Natural killer cell (primary cell): Measurements from ENCODE around the gene SOX9. TPM values are rescaled to one million over a fixed set of nuclear protein-coding genes. Genes with fewer than 3 reads are reported as not detected.

Source experiments
- ATAC-seq, 3 donors: fragments of 150-1000 bp in 2 of 3; fragments of 200-7000 bp in 1 of 3; cut with Tn5 transposase; 1 replicate in 1 of 3; 2 replicates in 2 of 3; pipeline ENCODE4 v1.10.0; 2021; ENCODE audit warnings: mild to moderate bottlenecking in 2 of 3, moderate library complexity in 2 of 3
- DNase-seq, 2 donors: peaks; one replicate each; pipeline versions ENCODE4 v3.0.0 to v3.0.0-alpha.2; 2013 to 2021; ENCODE audit warnings: mixed read lengths in 1 of 2
- H3K27ac ChIP-seq: one replicate; pipeline ENCODE4 v1.5.1; 2013; ENCODE audit warnings: mild to moderate bottlenecking, low read length
- H3K27me3 ChIP-seq: one replicate; pipeline ENCODE4 v1.6.1; 2013; ENCODE audit warnings: low read length; ENCODE audit not compliant: control insufficient read depth, insufficient read depth
- H3K36me3 ChIP-seq: one replicate; pipeline ENCODE4 v1.6.1; 2013; ENCODE audit warnings: low read length; ENCODE audit not compliant: control insufficient read depth, insufficient read depth
- H3K4me1 ChIP-seq: one replicate; pipeline ENCODE4 v1.6.1; 2013; ENCODE audit warnings: low read length; ENCODE audit not compliant: control insufficient read depth, insufficient read depth
- H3K4me3 ChIP-seq: one replicate; pipeline ENCODE4 v1.5.1; 2013; ENCODE audit warnings: low read length
- H3K9me3 ChIP-seq: one replicate; pipeline ENCODE4 v1.6.1; 2013; ENCODE audit warnings: low read length; ENCODE audit not compliant: control insufficient read depth, insufficient read depth
- H3K27ac Mint-ChIP-seq, 2 donors: one replicate each; pipeline ENCODE4 v1.8.0; 2022; ENCODE audit warnings: mild to moderate bottlenecking in 2 of 2, mixed read lengths in 2 of 2, moderate library complexity in 1 of 2
- H3K27me3 Mint-ChIP-seq, 2 donors: one replicate each; pipeline ENCODE4 v1.8.0; 2022; ENCODE audit warnings: low read depth in 2 of 2, mixed read lengths in 2 of 2
- H3K36me3 Mint-ChIP-seq: one replicate; pipeline ENCODE4 v1.8.0; 2022; ENCODE audit warnings: mixed read lengths
- H3K4me1 Mint-ChIP-seq, 2 donors: one replicate each; pipeline ENCODE4 v1.8.0; 2022; ENCODE audit warnings: mixed read lengths in 2 of 2
- H3K4me3 Mint-ChIP-seq: one replicate; pipeline ENCODE4 v1.8.0; 2022; ENCODE audit warnings: mild to moderate bottlenecking, moderate library complexity, mixed read lengths
- H3K9me3 Mint-ChIP-seq, 2 donors: one replicate each; pipeline ENCODE4 v1.8.0; 2022; ENCODE audit warnings: mixed read lengths in 2 of 2
- CTCF ChIP-seq: fragments of 200-600 bp; IDR thresholded peaks from one replicate; pipeline ENCODE4 v1.8.0; 2022; ENCODE audit warnings: antibody characterized with exemption
- WGBS: methylation state at CpG from one replicate; pipeline ENCODE4 v1.1.7; 2013; ENCODE audit warnings: missing lambda C conversion rate; ENCODE audit not compliant: insufficient coverage; 5-methylcytosine and 5-hydroxymethylcytosine counted together
- intact Hi-C: fragments of 100-400 bp; cut with micrococcal nuclease; formaldehyde crosslinking; loops from one replicate; pipeline ENCODE4 v1.14.2; 2022
- total RNA-seq, 4 donors: library from RNA; stranded (reverse); fragments of 120-200 nt in 1 of 4; gene quantifications; one replicate each; pipeline versions ENCODE4 v1.2.3 to v1.2.4, GENCODE V29; 2013 to 2022

Gene SOX9
- total RNA-seq, 3 donors from 2014 or later (not counting 1 experiment from before 2014, with no cell fraction given) = not detected

- Mint-ChIP-seq H3K36me3 (peaks cover 12% of the 10 kb centered on the region), H3K27me3 (peaks cover 40 to 47% of the 10 kb centered on the region in 2 donors), H3K4me1 (peaks cover 0 to 5% of the 10 kb centered on the region in 2 donors), H3K27ac (no peak overlapping the region), H3K4me3 (no peak overlapping the region), H3K9me3 (peaks cover 0 to 2% of the 10 kb centered on the region in 2 donors)
- Histone ChIP-seq H3K27me3 (peaks cover 38% of the 10 kb centered on the region), H3K4me1 (peaks cover 3% of the 10 kb centered on the region), H3K36me3 (no peaks in the 10 kb centered on the region), H3K4me3 (no peak overlapping the region), H3K9me3 (no peaks in the 10 kb centered on the region), H3K27ac (no peak overlapping the region)
- no peak for TF ChIP-seq CTCF
- intact Hi-C loops = no loop called here
- DNase-seq (no peak), ATAC-seq (no peak)
- WGBS = 10% methylated on average over 48 of the region's 48 CpGs
Measured at GRCh38 chr17:72122765-72123529, 2.1 kb downstream of the SOX9 start.

GRCh38 chr17:72123530-72124437 lies 3.0 kb downstream of the SOX9 start:
- Mint-ChIP-seq H3K4me1 (peaks cover 0 to 5% of the 10 kb centered on the region in 2 donors), H3K27me3 (peaks cover 35 to 41% of the 10 kb centered on the region in 2 donors), H3K27ac (no peak overlapping the region), H3K4me3 (no peak overlapping the region), H3K36me3 (peaks cover 12% of the 10 kb centered on the region), H3K9me3 (peaks cover 0 to 2% of the 10 kb centered on the region in 2 donors)
- peaks cover 3% of the 10 kb centered on the region for H3K4me1 ChIP-seq
- no peaks in the 10 kb centered on the region for H3K9me3 ChIP-seq
- ATAC-seq (peak in 1 of 3 donors; percentile 37), DNase-seq (no peak)
- H3K27me3 ChIP-seq = peaks cover 31% of the 10 kb centered on the region
- no peak for TF ChIP-seq CTCF
- intact Hi-C loops = no loop called here
- H3K36me3 ChIP-seq = no peaks in the 10 kb centered on the region
- no peak overlapping the region for H3K27ac ChIP-seq
- WGBS = 31% methylated on average over 75 of the region's 75 CpGs
- no peak overlapping the region for H3K4me3 ChIP-seq

- no peak overlapping the region for H3K4me3 Mint-ChIP-seq
- TF ChIP-seq CTCF = no peak
- no peak overlapping the region for H3K27ac ChIP-seq
- peaks cover 29 to 35% of the 10 kb centered on the region in 2 donors for H3K27me3 Mint-ChIP-seq
- H3K4me1 Mint-ChIP-seq = peaks cover 0 to 5% of the 10 kb centered on the region in 2 donors
- H3K9me3 ChIP-seq = no peaks in the 10 kb centered on the region
- H3K9me3 Mint-ChIP-seq = peaks cover 0 to 2% of the 10 kb centered on the region in 2 donors
- intact Hi-C loops = no loop called here
- no peak overlapping the region for H3K4me3 ChIP-seq
- DNase-seq = no peak
- peaks cover 3% of the 10 kb centered on the region for H3K4me1 ChIP-seq
- ATAC-seq = no peak
- peaks cover 8% of the 10 kb centered on the region for H3K36me3 Mint-ChIP-seq
- H3K27me3 ChIP-seq = peaks cover 28% of the 10 kb centered on the region
- H3K36me3 ChIP-seq = no peaks in the 10 kb centered on the region
- no peak overlapping the region for H3K27ac Mint-ChIP-seq
- WGBS = 78% methylated on average over 7 of the region's 7 CpGs
Measured at GRCh38 chr17:72124438-72124775, 3.6 kb downstream of the SOX9 start.
